NCI-H146 (cell line): Measurements from ENCODE around the gene SAMD14.

Source experiments
- DNase-seq: peaks from one replicate; lab custom pipeline; 2025; lab: John Stamatoyannopoulos, UW

Gene SAMD14

DNA sequence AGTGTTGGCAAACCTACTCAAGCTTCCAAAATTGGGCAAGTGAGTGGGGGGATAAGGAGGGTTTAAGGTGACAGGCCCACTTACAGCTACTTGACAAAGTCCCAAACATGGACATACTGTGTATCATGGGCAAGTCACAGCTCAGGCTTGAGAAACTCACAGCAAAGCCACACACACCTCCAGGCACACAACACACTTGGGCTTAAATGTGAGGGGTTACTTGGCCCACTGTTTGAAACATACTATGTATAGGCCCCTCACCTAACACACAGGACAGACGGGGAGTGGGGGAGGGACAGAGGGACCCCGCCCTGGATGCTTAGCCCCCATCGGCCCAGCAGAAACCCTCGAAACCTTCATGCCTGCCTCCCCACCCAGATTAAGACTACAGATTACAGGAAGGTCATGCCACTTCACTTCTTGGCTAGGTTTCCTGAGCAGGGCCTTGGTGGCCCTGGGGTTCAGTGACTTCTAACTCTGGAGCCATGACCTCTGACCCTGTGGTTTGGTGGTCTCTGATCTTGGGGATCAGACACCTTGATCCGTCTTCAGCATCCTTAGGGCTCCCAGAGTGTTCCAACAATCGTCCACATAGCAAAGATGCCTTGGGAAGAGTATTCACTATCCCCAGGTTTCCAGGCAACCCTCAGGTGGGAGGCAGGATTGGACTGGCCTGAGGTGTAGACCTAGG, 2.3 kb upstream of the SAMD14 start:
- DNase-seq: no peak

- DNase-seq: peak; percentile 14
Measured at GRCh38 chr17:50130559-50131305, 772 bp upstream of the SAMD14 start.

DNA sequence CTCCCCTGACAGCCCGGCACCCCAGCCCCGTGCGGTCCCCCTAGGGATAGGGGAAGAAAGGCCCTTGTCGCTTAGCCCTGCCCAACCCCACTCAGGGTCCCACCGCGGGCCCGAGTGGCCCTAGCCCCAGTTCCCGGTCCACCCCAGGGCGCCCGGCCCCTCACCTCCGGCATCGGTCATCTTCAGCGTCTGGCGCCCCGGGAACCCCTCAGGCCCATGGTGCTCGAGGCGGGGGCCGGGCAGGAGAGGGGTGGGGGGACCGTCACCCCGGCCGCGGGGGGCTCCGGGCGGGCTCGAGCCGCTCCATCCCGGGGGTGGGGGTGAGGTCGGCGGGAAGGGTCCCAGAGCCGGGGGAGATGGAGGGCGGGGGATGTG, 620 bp downstream of the SAMD14 start:
- DNase-seq: no peak

DNA sequence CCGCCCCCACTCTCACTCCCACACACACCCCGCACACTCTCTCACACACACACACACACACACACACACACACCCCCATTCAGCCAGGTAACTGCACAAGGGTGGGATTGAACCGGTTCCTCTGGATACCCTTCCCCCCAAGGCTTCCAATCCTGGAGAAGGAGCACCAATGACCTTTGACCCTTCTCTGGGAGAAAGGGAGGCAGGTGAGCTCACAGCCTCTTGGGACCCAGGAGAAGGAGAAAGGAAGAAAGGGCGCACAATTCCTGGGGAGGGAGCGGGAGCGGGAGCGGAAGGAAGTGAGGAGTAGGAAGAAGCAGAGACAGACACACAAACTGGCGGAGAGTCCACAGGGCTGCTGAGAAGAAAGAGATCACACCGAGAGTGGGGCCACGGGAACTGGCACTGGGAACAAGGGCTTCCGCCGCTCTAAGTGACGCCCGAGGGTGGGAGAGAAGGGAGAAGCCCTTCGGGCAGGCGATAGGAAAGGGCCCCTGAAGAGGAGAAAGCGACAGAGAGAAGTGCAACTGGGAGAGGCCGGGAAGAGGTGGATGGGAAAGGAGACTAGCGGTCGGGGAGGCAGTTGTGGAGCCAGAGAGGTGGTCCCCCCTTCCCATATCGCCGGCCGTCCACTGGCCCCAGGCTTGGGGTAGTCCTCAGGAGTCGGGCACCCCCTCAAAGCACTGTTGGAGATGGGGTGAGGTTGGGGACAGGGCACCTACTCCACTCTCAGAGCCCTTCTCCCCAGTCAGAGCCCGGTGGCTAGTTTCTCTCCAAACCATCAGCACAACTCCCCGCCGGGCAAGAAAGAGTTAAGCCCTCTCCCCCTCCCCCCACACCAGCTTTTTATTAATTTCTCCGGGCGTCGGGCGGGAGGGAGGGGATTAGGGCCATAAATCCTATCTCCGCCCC, 1.3 kb downstream of the SAMD14 start:
- no peak for DNase-seq

DNA sequence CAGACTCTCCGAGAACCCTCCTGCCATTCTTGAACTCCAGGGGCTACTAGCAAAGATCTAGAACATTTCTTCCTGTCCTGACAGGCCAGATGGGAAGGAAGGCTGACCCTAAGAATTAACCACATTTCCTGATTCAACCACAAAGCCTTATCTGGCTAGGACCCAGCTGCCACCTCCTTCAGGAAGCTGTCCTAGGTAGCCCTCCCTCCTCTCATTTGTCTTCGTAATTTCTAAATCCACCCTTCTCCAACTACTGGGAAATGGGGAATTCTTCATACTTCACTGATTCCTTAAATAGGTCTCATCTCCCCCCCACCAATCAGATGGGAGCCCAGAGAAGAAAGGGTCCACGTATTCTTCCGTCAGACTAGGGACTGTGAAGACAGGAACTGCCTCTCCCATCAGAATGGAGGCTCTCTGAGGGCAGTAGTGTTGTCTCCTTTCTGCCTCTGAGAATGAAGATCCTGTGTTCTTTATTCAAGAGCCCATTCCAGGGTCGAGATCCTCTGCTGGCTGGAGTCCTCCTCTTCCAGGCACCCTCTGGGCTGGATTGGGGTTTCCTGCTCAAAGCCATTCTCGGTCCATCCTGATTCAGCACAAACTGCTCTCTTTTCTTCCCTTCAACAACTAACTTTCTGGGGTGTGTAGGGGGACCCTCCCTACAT, 2.1 kb downstream of the SAMD14 start:
- DNase-seq: no peak

GRCh38 chr17:50125420-50125997, 4.5 kb downstream of the SAMD14 start:
- DNase-seq: no peak

DNA sequence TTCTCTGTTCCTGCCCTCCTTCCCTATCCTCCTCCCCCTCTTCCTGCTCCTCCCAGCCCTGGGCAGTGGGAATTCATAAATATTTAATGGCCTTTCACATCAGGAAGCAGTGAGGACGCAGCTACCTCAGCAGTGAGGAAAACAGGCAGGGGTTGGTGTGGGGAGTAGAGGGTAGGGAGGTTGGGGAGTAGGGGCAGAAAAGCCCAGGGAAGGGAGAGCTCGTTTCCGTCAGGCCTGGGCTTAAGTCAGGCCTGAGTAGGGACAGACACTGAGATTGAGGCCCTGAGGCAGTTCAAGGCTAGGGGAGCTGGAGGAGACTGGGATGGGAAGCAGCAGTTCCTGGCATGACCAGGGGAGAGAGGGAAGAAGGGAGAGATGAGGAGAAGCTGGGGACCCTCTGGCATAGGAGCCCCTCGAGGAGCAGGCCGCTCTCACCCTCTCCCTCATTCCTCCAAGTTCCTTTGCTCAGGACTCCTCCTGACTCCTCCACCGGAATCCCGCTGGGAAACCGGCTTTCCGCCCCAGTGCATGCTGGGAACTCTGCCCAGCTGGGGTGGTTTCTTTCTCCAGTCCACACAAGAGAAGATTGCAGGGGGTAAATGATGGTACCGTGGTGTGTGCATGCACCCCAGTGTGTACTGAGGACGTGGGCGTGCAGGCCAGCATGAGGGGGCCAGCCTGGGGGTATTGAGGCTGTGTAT, 6.2 kb downstream of the SAMD14 start:
- DNase-seq: peak; percentile 27

DNA sequence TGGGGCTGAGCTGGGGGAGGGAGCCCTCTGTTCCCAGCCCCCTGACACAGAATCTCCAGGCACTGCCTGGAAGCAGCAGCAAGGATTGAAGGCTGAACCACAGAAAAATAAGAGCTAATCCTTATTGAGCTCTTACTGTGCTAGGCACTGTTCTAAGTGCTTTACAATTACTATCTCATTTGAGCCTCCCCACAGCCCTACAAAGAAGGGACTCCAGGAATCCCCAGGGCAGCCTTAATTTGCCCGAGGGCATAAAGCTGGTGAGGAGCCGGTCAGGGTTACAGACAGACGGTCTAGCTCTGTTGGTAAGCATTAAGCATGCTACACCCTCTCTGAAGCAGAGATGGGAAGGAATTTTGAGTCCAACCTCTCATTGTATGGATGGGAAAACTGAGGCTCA, 7.0 kb downstream of the SAMD14 start:
- peak; percentile 65 for DNase-seq

GRCh38 chr17:50120475-50121253, 9.3 kb downstream of the SAMD14 start:
- DNase-seq: no peak

DNA sequence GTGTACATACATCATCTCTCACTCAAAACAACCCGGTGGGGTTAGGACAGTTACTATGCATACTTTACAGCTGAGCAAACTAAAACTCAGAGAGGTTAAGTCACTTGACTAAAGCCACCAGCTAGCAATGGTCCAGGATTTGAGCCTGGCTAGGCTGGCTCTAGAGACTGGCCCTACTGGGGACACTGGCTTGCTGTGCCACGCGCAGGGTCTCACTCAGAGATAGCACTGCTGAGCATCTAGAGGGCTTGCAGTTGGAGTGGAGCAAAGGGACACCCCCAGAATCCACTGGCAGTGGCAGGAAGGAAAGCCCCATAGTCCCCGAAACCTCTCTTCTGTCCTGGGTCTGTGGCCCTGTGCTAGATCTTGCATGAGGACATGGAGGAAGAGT, 11.1 kb downstream of the SAMD14 start:
- no peak for DNase-seq

GRCh38 chr17:50118076-50118827, 11.7 kb downstream of the SAMD14 start:
- DNase-seq: no peak

DNA sequence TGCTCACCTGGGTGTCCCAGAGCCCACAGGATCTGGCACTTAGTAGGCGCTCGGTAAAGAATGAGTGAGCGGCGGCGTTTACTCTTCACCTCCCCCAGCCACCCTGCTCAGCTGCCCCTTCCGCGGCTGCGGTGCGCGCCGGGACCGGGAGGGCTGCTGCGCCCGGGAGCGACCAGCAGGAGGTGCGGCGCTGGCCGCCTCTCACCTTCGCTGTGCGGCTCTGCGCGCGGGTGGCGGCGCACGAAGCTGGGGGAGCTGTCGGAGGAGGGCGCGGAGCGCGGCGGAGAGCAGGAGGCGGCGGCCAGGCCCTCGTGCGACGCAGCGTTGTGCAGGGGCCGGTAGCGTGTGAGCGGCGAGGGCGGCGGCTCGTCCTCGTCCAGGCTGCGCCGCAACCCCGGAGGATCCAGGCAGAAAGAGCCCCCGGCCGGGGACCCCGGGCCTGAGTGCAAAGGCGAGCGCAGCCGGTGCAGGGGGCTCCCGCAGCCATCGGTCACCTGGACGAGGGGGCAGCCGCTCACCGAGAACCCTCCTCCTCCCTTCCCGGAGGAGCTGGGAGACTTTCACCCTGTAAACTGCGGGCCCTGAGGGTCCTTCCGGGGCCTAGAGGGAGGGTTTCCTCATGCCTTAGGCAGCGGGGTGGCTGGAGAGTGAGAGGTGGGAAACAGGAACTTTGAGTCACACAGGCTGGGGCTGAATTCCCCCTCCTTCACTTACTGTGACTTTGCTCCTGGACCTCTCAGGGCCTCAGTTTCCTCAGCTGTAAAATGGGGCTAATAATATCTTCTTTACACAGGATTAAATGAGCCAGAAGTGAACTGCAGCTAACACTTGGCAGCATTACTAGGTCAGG, 12.5 kb downstream of the SAMD14 start:
- peak; percentile 43 for DNase-seq

- no peak for DNase-seq
Measured at GRCh38 chr17:50115756-50116155, 14.2 kb downstream of the SAMD14 start.

DNA sequence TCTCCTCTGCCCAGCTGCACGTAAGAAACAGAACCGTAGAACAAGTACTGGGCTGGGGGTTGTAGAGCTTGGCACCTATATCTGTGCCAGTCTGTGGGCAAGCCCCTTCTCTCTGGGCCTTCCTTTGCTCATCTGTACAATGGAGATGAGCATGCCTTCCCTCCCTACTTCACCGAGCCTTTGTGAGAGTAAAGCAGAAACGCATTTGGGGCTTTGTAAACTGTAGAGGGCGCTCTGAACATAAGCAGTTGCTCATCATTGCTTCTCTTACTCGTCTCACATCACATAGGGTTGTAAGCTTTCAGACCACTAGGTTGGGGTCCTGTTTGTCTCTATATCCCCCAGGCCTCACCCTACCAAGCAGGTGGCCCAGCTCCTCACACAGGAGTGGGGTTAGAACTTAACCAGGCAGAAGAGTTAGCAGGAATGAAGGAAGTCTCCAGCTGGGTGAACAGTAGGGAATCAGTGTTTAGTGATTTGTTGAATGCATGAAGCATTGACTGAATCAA, 15.1 kb downstream of the SAMD14 start:
- peak; percentile 18 for DNase-seq

GRCh38 chr17:50114401-50114800, 15.6 kb downstream of the SAMD14 start:
- no peak for DNase-seq

DNA sequence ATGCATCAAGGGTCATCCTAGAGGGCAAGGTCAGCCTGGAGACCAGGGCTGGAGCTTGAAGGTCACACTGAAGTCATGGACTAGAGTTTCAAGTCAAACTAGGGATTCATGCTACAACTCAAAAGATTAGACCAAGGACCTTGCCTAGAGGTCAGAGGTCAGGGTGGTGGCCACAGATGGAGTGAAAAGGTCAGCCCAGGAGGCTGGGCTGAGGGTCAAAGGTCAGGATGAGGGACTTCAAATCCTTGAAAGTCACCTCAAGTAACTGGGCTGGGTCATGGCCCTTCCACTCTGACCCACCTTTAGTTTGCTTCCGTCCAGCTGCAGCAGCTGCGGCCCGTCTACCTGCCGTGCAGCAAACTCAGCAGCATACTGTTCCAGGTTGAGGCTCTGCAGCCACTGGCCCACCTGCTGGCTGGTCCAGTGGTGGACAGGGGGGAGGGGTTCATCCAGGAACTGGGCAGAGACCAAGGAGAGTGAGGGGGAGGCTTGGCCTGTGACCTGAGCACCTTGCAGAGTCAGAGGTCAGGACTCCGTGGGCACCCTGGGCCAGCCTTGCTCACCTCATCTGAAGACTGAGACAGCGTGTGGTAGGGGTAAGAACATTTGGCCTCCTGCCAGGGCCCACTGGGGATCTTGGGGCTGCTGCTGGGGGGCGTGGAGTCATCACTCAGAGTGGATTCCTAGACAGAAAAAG, 16.2 kb downstream of the SAMD14 start:
- no peak for DNase-seq

DNA sequence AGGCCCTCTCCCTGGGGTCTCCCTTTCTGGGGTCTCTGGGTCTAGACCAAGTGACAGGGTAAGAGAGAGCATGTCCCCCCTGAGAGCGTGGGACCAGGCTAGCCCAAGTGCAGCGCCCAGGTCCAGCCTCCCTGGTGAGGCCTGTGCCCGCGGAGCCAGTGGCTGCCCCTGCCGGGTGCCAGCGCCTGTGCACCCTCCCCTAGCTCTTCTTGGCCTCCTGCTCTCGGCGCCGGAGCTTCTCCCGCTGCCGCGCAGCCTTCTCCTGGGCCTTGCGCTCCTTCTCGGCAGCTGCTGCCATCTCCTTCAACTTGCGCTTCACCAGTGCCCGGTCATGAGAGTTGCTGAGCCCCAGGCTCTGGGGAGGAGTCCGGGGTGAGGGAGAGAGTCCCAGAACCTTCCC, 17.3 kb downstream of the SAMD14 start:
- no peak for DNase-seq
